ENCODE results near the gene MYL1. TPM values are rescaled to one million over a fixed set of nuclear protein-coding genes. Genes with fewer than 3 reads are reported as not detected.

Gene MYL1
- total RNA-seq, 2 experiments from 2014 or later, result not detected

DNA sequence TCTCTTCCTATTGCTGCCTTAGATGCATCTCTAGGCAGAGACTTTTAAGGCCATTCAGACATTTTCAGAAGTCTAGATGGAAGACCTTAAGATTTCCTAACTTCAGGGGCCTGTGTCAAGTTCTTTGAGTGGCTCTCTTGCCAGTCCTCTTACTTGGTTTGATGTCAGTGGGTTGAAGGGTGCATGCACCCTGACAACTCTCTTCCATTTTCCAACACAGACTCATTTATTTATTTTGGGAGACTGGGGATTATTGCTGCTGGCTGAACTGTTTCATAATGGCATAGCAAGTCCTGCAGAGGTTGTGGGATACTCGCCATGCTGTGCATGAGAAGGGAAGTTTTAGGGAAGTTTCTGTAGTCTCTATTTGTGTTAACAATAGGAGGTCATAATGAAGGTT lies 50.7 kb downstream of the MYL1 start:
- H3K79me2 ChIP-seq (ENCODE audit: insufficient read depth, low read depth, low read length), result no peaks in the 10 kb centered on the region
- no peak for DNase-seq (ENCODE audit: low spot score)
- H3K9me2 ChIP-seq (ENCODE audit: insufficient read depth, low read length), result no peaks in the 10 kb centered on the region
- no peaks in the 10 kb centered on the region for H3K36me3 ChIP-seq (ENCODE audit: insufficient read depth, low read length)
- no peak overlapping the region for H3K27ac ChIP-seq (ENCODE audit: low read depth, low read length, poor library complexity, severe bottlenecking)
- no peaks in the 10 kb centered on the region for H4K20me1 ChIP-seq (ENCODE audit: insufficient read depth, low read length)
- POLR2A ChIA-PET, result interaction anchor here (0.6 kb wide), 1 partner anchor 162 kb away, joined by 3 read pairs; no protein-coding TSS in a partner anchor
- intact Hi-C loops (cut with micrococcal nuclease; ENCODE audit: unreplicated experiment), result no loop called here
- H3K4me3 ChIP-seq (ENCODE audit: low read depth, low read length, poor library complexity, severe bottlenecking), result no peak overlapping the region
- CTCF ChIA-PET (ENCODE audit: unreplicated experiment), result no interaction called here
- BruUV-seq (replicated peaks), result no TSS peak
- no peaks in the 10 kb centered on the region for H3K9me3 ChIP-seq (ENCODE audit: low read length)
- no peak for TF ChIP-seq CTCF (conservative IDR thresholded peaks at IDR 0.05; ENCODE audit: low read length)
- H2AFZ ChIP-seq (ENCODE audit: low read length), result no peak overlapping the region
- no peaks in the 10 kb centered on the region for H3K4me1 ChIP-seq (ENCODE audit: insufficient read depth, low read length, poor library complexity, severe bottlenecking)
- H3K4me2 ChIP-seq (ENCODE audit: low read length), result no peak overlapping the region

GRCh38 chr2:210263841-210264240 lies 51.1 kb downstream of the MYL1 start:
- no peak for DNase-seq (ENCODE audit: low spot score)
- BruUV-seq (replicated peaks), result no TSS peak

DNA sequence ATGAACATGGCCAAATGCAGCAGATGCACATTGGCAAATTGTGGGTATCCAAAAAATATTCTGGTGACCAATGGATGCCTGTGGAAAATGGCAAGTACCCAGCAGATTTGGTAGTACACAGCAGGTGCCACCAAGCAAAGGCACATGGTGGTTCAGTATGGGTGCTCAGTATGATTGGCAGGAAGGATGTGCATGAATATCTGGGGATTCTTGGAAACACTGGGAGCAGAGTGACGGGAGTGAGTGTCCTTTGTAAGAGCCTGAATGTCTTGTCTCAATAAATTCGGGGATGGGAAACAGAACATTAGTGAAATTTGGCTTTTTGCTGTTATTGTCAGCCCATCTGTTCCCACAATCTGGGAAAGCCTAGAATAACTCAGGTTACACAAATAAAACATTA lies 52.9 kb downstream of the MYL1 start:
- no peak overlapping the region for H3K27ac ChIP-seq (ENCODE audit: low read depth, low read length, poor library complexity, severe bottlenecking)
- no peaks in the 10 kb centered on the region for H3K4me1 ChIP-seq (ENCODE audit: insufficient read depth, low read length, poor library complexity, severe bottlenecking)
- no peak overlapping the region for H3K4me2 ChIP-seq (ENCODE audit: low read length)
- ChIA-PET CTCF (ENCODE audit: unreplicated experiment) (no interaction called here), POLR2A (interaction anchor here (0.7 kb wide), 1 partner anchor 912 kb away, joined by 4 read pairs; no protein-coding TSS in a partner anchor)
- no TSS peak for BruUV-seq (replicated peaks)
- H3K79me2 ChIP-seq (ENCODE audit: insufficient read depth, low read depth, low read length), result no peaks in the 10 kb centered on the region
- H3K9me2 ChIP-seq (ENCODE audit: insufficient read depth, low read length), result no peaks in the 10 kb centered on the region
- no peaks in the 10 kb centered on the region for H3K36me3 ChIP-seq (ENCODE audit: insufficient read depth, low read length)
- intact Hi-C loops (cut with micrococcal nuclease; ENCODE audit: unreplicated experiment), result no loop called here
- no peak overlapping the region for H3K4me3 ChIP-seq (ENCODE audit: low read depth, low read length, poor library complexity, severe bottlenecking)
- H2AFZ ChIP-seq (ENCODE audit: low read length), result no peak overlapping the region
- DNase-seq (ENCODE audit: low spot score), result no peak
- TF ChIP-seq EZH2phosphoT487 (IDR thresholded peaks at IDR 0.05; ENCODE audit: borderline replicate concordance, low read depth, low read length) (no peak), CTCF (conservative IDR thresholded peaks at IDR 0.05; ENCODE audit: low read length) (no peak)
- H4K20me1 ChIP-seq (ENCODE audit: insufficient read depth, low read length), result no peaks in the 10 kb centered on the region
- no peaks in the 10 kb centered on the region for H3K9me3 ChIP-seq (ENCODE audit: low read length)

More at GRCh38 chr2:210263841-210264240, 51.1 kb downstream of the MYL1 start:
- no peak overlapping the region for H3K4me2 ChIP-seq (ENCODE audit: low read length)
- no peaks in the 10 kb centered on the region for H3K79me2 ChIP-seq (ENCODE audit: insufficient read depth, low read depth, low read length)
- no peaks in the 10 kb centered on the region for H3K9me2 ChIP-seq (ENCODE audit: insufficient read depth, low read length)
- no peak for TF ChIP-seq CTCF (conservative IDR thresholded peaks at IDR 0.05; ENCODE audit: low read length)
- no peak for TF ChIP-seq EZH2phosphoT487 (IDR thresholded peaks at IDR 0.05; ENCODE audit: borderline replicate concordance, low read depth, low read length)
- no peak overlapping the region for H3K4me3 ChIP-seq (ENCODE audit: low read depth, low read length, poor library complexity, severe bottlenecking)
- no peak overlapping the region for H2AFZ ChIP-seq (ENCODE audit: low read length)
- H3K27ac ChIP-seq (ENCODE audit: low read depth, low read length, poor library complexity, severe bottlenecking), result no peak overlapping the region
- intact Hi-C loops (cut with micrococcal nuclease; ENCODE audit: unreplicated experiment), result no loop called here
- POLR2A ChIA-PET, result no interaction called here
- H3K36me3 ChIP-seq (ENCODE audit: insufficient read depth, low read length), result no peaks in the 10 kb centered on the region
- CTCF ChIA-PET (ENCODE audit: unreplicated experiment), result no interaction called here
- H3K9me3 ChIP-seq (ENCODE audit: low read length), result no peaks in the 10 kb centered on the region
- H3K4me1 ChIP-seq (ENCODE audit: insufficient read depth, low read length, poor library complexity, severe bottlenecking), result no peaks in the 10 kb centered on the region
- no peaks in the 10 kb centered on the region for H4K20me1 ChIP-seq (ENCODE audit: insufficient read depth, low read length)
